GM18909 (cell line): ENCODE results near the gene FUS.
"Not testable (repeated sequence)": the region's sequence is repeated elsewhere in the genome, so short reads cannot be mapped to it uniquely, and the experiment has no call there.

ENCODE experiments used
- ATAC-seq: cut with Tn5 transposase; IDR thresholded peaks from one replicate; pipeline ENCODE4 v1.9.1; 2021; ENCODE audit warnings: mild to moderate bottlenecking; ENCODE audit not compliant: unreplicated experiment, poor library complexity

The FUS gene

DNA sequence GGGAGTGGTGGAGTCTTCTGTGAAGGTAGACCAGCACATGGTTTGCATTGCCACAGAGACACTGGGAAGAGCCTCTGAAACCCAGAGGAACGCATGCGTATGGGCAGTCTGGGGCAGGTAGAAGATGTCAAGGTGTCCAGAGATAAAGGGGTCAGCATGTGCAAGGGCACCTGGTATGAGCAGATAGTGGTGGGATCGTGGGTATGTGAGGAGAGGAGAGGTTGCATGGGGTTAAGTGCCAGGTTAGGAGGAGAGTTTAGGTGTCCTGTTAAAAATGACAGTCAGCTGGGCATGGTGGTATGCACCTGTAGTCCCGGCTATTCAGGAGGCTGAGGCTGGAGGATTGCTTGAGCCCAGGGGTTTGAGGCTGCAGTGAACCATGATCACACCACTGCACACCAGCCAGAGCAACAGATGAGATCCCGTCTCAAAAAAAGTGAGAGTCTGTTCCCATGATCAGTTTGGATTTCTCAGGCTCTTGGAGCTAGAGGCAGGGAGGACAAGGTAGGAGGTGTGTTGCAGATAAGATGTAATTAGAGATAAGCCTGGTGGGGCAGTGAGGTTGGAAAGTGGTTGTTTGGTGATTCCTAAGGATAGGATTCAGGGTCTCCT is 19.6 kb downstream of the FUS start:
- no peak for ATAC-seq

- not testable (repeated sequence) for ATAC-seq
Measured at GRCh38 chr16:31200111-31200510, 20.2 kb downstream of the FUS start.

GRCh38 chr16:31200821-31201568 is 21.1 kb downstream of the FUS start:
- ATAC-seq: no peak

DNA sequence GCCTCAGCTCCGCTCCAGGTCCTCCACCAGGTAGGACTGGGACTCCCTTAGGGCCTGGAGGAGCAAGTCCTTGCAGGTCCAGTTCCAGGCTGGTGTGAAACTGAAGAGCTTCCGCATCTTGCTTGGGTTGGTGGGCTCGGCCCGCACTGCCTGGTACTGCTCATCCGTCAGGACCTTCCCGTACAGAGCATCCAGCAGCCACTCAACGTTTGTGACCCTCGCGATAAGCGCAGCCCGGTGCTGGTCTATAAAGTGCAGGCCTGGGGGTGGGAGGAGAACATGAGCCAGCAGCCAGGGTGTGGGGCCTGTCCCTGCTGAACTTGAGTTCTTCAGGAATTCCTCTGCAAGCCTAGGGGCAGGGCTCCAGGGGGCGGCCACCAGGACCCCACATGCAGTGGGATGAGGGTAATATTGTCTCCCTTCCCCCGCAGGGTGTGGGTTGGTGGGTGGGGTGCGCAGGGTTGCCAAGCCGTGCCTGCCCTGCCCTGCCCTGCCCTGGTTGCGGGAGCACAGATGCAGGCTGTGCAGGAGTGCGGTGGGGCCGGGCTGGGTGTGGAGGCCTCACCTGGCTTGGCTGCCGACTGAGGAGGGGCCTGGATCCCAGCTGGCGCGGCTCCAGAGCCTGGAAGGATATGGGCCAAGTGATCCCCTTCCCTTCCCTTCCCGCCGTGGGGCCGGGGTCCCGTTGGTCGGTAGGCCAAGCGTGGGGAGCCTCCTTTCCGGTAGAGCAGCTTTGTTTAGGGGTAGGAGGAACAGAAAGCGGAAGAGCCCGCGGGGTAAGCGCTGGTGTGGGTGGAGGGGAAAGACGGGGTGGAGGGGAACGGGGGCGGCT is 21.9 kb downstream of the FUS start:
- ATAC-seq: peak; percentile 62

GRCh38 chr16:31202414-31203375 is 22.8 kb downstream of the FUS start, which contains the start of gene PYCARD:
TSS of gene PYCARD (minus strand) at chr16:31202760. CDS start at chr16:31202690, 70 bp downstream.
- peak; percentile 42 for ATAC-seq

DNA sequence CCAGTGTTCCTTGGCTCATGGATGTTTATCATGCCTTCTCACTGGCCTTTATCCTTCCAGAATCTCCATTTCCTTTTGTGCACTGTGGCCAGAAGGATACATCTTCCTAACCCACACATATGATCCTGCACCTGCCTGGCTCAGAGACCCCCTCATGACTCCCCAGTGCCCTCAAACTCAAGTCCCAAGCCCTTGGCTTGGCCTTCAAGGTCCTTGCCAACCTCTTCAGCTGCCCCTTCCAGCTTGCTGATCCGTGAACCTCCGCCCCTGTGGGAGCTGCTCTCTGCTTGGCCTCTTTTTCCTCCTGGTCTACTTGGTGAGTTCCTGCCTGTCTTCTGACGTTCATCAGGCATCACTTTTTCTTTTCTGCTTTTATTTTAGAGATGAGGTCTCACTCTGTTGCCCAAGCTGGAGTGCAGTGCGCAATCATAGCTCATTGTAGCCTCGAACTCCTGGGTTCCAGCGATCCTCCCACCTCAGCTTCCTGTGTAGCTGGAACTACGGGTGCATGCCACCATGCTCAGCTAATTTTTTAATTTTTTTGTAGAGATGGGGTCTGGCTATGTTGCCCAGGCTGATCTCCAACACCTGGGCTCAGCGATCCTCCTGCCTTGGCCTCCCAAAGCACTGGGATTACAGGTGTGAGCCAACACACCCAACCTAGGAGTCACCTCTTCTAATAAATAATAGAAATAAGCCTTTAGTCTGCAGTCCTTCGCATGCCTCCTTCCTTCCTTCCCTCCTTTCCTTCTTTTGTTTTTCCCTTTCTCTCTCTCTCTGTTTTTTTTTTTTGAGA is 25.1 kb downstream of the FUS start:
- ATAC-seq: no peak

DNA sequence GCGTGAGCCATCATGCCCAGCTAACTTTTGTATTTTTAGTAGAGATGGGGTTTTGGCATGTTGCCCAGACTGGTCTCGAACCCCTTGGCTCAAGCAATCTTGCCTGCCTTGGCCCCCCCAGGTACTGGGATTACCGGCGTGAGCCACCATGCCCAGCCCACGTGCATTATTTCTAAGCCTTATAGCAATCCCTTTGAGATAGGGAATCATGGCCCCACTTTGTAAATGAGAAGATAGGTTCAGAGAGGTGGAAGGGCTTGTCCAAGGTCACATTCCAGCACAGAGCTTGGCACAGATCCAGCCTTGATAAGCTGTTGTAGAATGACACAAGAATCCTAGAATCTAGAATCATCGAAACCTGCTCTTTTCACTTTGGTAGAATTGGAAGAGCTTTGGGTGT is 26.8 kb downstream of the FUS start:
- ATAC-seq: no peak

GRCh38 chr16:31213342-31213741 is 33.4 kb downstream of the FUS start:
- no peak for ATAC-seq

GRCh38 chr16:31213877-31214707 is 34.2 kb downstream of the FUS start, which contains the start of gene TRIM72:
TSS of gene TRIM72 (plus strand) at chr16:31214119. CDS start at chr16:31214739, 620 bp downstream.
- ATAC-seq: no peak

GRCh38 chr16:31214708-31215286 is 34.9 kb downstream of the FUS start:
- ATAC-seq: no peak

GRCh38 chr16:31215287-31216162 is 35.6 kb downstream of the FUS start:
- no peak for ATAC-seq

DNA sequence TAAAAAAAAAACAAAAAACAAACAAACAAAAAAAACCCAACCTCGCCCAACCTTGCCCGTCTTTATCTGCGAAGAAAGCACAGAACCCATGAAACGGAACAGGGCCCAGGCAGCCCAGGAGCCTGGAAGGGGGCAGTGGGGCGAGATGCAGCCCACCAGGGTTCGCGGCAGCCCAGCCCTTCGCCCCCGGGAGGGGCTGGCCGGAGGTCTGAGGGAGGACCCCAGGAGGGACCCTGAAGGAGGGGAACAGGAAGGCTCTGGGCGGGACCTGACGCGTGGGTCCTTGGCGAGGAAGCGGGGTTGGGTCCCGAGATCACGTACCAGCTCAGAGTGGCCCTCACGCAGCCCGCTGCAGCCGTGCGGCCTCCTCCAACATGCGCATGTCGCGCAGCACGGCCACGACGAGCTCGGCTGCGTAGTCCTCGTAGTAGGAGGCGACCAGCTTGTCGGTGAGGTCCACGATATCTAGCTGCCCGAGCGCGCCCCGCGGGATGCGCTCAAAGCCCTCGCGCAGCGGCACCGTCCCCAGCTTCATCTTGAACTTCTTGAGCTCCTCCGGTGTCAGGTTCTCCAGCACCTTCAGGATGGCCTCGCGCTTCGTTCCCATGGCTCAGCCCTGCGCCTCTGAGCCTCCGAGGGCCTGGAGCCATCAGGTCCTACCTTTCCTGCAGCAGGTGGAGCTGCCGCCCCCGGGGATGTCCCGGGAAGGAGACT is 36.6 kb downstream of the FUS start, which contains the start of gene PYDC1:
Gene PYDC1, minus strand, starts transcription at position 714 of the 714 bp plus-strand sequence. Its CDS starts 107 bp downstream, at position 607.
- ATAC-seq: no peak

- no peak for ATAC-seq
Measured at GRCh38 chr16:31217136-31217530, 37.2 kb downstream of the FUS start.

DNA sequence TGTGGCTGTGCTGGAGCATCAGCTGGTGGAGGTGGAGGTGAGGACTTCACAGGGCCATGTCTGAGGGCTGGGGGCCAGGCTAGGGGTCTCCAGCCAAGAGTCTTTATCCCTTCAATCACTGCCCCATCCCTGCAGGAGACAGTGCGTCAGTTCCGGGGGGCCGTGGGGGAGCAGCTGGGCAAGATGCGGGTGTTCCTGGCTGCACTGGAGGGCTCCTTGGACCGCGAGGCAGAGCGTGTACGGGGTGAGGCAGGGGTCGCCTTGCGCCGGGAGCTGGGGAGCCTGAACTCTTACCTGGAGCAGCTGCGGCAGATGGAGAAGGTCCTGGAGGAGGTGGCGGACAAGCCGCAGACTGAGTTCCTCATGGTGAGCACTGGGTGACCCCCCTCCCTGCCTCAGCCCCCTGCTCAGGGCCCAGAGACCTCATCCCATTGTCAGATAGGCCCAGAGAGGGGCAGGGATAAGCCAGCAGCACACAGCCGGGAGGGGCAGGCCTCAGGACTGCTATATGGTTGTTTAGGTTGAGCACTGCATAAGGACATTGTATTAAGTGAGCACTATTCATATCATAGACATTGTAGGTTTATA is 39.3 kb downstream of the FUS start:
- no peak for ATAC-seq

GRCh38 chr16:31221357-31222160 is 41.6 kb downstream of the FUS start:
- ATAC-seq: no peak
